ENCODE data around the gene FLNA. TPM values are rescaled to one million over a fixed set of nuclear protein-coding genes. Genes with fewer than 3 reads are reported as not detected.

Gene FLNA
- total RNA-seq, 1 experiment from 2014 or later = 1,841 TPM

DNA sequence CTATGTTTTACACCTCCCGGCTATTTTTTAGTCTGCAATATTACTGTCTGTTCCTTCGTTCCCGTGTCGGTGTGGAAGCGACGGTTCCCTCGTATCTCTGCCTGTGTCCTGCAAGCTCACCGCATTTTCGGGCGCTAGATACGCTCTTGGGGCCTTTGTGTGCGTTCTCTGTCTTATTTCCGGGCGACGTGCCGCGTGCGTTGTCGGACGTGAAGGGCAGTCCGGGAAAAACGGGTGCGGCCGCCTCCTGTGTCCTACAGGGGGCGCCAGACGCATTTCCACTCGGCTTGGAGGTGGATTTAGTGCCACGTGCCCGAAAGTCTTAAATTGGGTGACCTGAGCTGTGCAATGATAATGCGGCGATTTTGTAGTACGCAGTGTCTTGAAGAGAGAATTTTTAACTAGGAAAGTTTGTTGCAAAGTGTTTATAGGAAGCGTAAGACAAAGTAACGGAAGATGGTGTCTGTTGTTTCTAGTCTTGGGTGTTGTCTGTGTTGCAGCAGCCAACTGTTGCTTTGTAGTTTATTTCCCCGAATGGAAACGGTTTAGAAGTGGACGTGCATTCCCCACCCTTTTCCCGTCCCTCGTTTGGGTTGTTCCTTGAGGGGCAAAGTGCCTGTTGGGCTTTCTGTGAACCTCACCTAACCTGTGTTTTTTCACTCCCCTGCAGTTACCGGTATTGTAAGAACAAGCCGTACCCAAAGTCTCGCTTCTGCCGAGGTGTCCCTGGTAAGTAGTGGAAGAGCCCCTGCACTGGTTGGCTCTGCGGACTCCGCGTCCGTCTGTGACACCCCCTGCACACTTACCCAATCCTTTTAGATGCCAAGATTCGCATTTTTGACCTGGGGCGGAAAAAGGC lies 24.5 kb upstream of the FLNA start:
- peak overlapping the region; percentile 93 for H3K4me3 ChIP-seq
- CTCF ChIA-PET = interaction anchor here (1.2 to 4.4 kb wide), 2 partner anchors 11 to 25 kb away, joined by 5 to 14 read pairs; partner anchors contain the start of genes DNASE1L1 and FLNA
- peaks cover 12% of the 10 kb centered on the region for H3K4me1 ChIP-seq (replicated peaks; ENCODE audit: insufficient read depth)
- no peak for TF ChIP-seq EZH2 (IDR thresholded peaks at IDR 0.05; ENCODE audit: low read depth)
- TF ChIP-seq, protein P1, sequence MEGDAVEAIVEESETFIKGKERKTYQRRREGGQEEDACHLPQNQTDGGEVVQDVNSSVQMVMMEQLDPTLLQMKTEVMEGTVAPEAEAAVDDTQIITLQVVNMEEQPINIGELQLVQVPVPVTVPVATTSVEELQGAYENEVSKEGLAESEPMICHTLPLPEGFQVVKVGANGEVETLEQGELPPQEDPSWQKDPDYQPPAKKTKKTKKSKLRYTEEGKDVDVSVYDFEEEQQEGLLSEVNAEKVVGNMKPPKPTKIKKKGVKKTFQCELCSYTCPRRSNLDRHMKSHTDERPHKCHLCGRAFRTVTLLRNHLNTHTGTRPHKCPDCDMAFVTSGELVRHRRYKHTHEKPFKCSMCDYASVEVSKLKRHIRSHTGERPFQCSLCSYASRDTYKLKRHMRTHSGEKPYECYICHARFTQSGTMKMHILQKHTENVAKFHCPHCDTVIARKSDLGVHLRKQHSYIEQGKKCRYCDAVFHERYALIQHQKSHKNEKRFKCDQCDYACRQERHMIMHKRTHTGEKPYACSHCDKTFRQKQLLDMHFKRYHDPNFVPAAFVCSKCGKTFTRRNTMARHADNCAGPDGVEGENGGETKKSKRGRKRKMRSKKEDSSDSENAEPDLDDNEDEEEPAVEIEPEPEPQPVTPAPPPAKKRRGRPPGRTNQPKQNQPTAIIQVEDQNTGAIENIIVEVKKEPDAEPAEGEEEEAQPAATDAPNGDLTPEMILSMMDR (conservative IDR thresholded peaks at IDR 0.05) = peak; percentile 88
- no peaks in the 10 kb centered on the region for H3K9me2 ChIP-seq (ENCODE audit: insufficient read depth)
- peaks cover 52% of the 10 kb centered on the region for H3F3A ChIP-seq (ENCODE audit: insufficient read depth, low read depth)
- H3K79me2 ChIP-seq (ENCODE audit: low read depth) = peaks cover 29% of the 10 kb centered on the region
- peaks cover 20% of the 10 kb centered on the region for H3K36me3 ChIP-seq (ENCODE audit: low read depth)
- peak overlapping the region; percentile 94 for H3K4me2 ChIP-seq
- H2AFZ ChIP-seq = no peak overlapping the region
- POLR2A ChIA-PET (ENCODE audit: unreplicated experiment) = interaction anchor here (0.6 to 0.7 kb wide), 4 partner anchors 11 to 464 kb away, joined by 3 to 6 read pairs (median 4); partner anchors contain the start of gene NAA10
- intact Hi-C loops (cut with micrococcal nuclease; ENCODE audit: unreplicated experiment) = loop anchor here (5.0 kb wide), 4 partner anchors 43 to 133 kb away; partner anchors contain the start of genes FAM50A, PLXNA3 and UBL4A
- peaks cover 22% of the 10 kb centered on the region for H4K20me1 ChIP-seq (ENCODE audit: insufficient read depth)
- H3K27me3 ChIP-seq (ENCODE audit: insufficient read depth, low read depth) = no peaks in the 10 kb centered on the region
- BruUV-seq (replicated peaks) = TSS peak; percentile 73
- peak; percentile 59 to 89 for DNase-seq
- H3K9me3 ChIP-seq (ENCODE audit: insufficient read depth, low read depth) = no peaks in the 10 kb centered on the region
- peak overlapping the region; percentile 97 for H3K27ac ChIP-seq

DNA sequence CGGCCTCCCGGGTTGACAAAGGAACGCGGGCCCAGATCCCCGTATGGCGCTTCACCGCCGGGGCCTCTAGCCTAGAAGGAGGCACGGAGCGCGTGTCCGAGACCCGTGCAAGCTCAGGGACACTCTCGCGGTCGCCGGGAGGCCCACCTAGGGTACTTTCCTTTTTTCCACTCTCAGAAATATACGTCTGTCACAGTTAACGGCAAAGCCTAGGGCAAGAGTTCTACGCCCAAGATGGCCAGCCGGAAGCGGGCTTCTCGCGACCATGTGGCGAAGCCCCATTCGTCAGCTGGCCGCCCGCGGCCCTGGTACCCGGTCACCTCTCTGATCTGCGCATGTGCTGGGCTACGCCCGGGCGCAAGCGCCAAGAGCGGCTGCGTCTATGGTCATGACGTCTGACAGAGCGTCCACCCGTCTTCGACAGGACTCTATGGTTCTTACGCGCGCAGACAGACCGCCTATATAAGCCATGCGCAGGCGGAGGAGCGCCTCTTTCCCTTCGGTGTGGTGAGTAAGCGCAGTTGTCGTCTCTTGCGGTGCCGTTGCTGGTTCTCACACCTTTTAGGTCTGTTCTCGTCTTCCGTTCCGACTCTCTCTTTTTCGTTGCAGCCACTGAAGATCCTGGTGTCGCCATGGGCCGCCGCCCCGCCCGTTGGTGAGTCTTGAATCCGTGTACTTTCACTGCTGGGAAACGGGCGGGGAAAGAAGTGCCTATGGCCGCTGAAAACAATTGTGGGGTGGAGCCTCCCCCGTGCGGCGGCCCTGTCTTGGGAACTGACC lies 23.6 kb upstream of the FLNA start, which contains the start of gene RPL10:
Gene RPL10, plus strand, starts transcription at position 490 of the 780 bp plus-strand sequence. Its CDS starts 143 bp downstream, at position 633.
- Histone ChIP-seq H3K27ac (peak within 1 kb of the TSS; percentile 97), H3K4me1 (replicated peaks; ENCODE audit: insufficient read depth) (peaks cover 12% of the 10 kb centered on the region), H3F3A (ENCODE audit: insufficient read depth, low read depth) (peaks cover 52% of the 10 kb centered on the region), H3K4me3 (peak within 1 kb of the TSS; percentile 93), H3K9me2 (ENCODE audit: insufficient read depth) (no peaks in the 10 kb centered on the region), H3K9me3 (ENCODE audit: insufficient read depth, low read depth) (no peaks in the 10 kb centered on the region), H3K79me2 (ENCODE audit: low read depth) (peaks cover 29% of the 10 kb centered on the region), H3K36me3 (ENCODE audit: low read depth) (peaks cover 20% of the 10 kb centered on the region), H3K27me3 (ENCODE audit: insufficient read depth, low read depth) (no peaks in the 10 kb centered on the region), H3K4me2 (peak within 1 kb of the TSS; percentile 94), H4K20me1 (ENCODE audit: insufficient read depth) (peaks cover 22% of the 10 kb centered on the region), H2AFZ (peak within 1 kb of the TSS; percentile 66; the same call in 1 of the 2 replicates)
- intact Hi-C loops (cut with micrococcal nuclease; ENCODE audit: unreplicated experiment) = loop anchor here (5.0 kb wide), 4 partner anchors 44 to 134 kb away; partner anchors contain the start of genes FAM50A, PLXNA3 and UBL4A
- no TSS peak for BruUV-seq (replicated peaks)
- ChIA-PET CTCF (interaction anchor here (1.2 to 4.4 kb wide), 2 partner anchors 11 to 24 kb away, joined by 5 to 14 read pairs; partner anchors contain the start of genes DNASE1L1 and FLNA), POLR2A (ENCODE audit: unreplicated experiment) (interaction anchor here (0.5 to 0.7 kb wide), 3 partner anchors 27 to 76 kb away, joined by 4 to 14 read pairs (median 11); no protein-coding TSS in a partner anchor)
- DNase-seq = peak; percentile 92 to 98
- TF ChIP-seq, protein P1 (conservative IDR thresholded peaks at IDR 0.05) = no peak
- TF ChIP-seq EZH2 (IDR thresholded peaks at IDR 0.05; ENCODE audit: low read depth) = no peak

Measured in PC-9 (cell line).